Neural cell (in vitro differentiated cells): ENCODE measurements around the gene SLC29A1. TPM values are rescaled to one million over a fixed set of nuclear protein-coding genes. Genes with fewer than 3 reads are reported as not detected.

Experiments used
- H2AFZ ChIP-seq: fragments of 200-600, 300-800 bp; sonication (generic), shearing (Covaris generic); 2 replicates; pipeline ENCODE4 v1.6.0; 2014; ENCODE audit warnings: low read depth, mild to moderate bottlenecking, antibody characterized with exemption, low read length, moderate library complexity
- H3F3A ChIP-seq: fragments of 200-600 bp; shearing (Covaris generic); 2 replicates; pipeline ENCODE4 v1.6.1; 2016; ENCODE audit warnings: mild to moderate bottlenecking, moderate library complexity, mixed read lengths, antibody characterized with exemption, low read length; ENCODE audit not compliant: insufficient read depth, poor library complexity, severe bottlenecking
- H3K27ac ChIP-seq: fragments of 200-600, 300-800 bp; sonication (generic), shearing (Covaris generic); 2 replicates; pipeline ENCODE4 v1.5.1; 2014; ENCODE audit warnings: mild to moderate bottlenecking, low read length, moderate library complexity
- H3K27me3 ChIP-seq: fragments of 300-800, 200-600 bp; sonication (generic), shearing (Covaris generic); 2 replicates; pipeline ENCODE4 v1.6.0; 2014; ENCODE audit warnings: mild to moderate bottlenecking, low read depth, low read length, moderate library complexity; ENCODE audit not compliant: insufficient read depth
- H3K36me3 ChIP-seq: fragments of 300-800, 200-600 bp; sonication (generic), shearing (Covaris generic); 2 replicates; pipeline ENCODE4 v1.5.1; 2014; ENCODE audit warnings: mild to moderate bottlenecking, antibody characterized with exemption, low read length, moderate library complexity; ENCODE audit not compliant: insufficient read depth
- H3K4me2 ChIP-seq: fragments of 300-800, 200-600 bp; sonication (generic), shearing (Covaris generic); 2 replicates; pipeline ENCODE4 v1.6.0; 2014; ENCODE audit warnings: mild to moderate bottlenecking, low read length
- H3K4me3 ChIP-seq: fragments of 300-800, 200-600 bp; sonication (generic), shearing (Covaris generic); 2 replicates; pipeline ENCODE4 v1.5.1; 2014; ENCODE audit warnings: mild to moderate bottlenecking, low read length, moderate library complexity
- H3K79me2 ChIP-seq: fragments of 200-600 bp; shearing (Covaris generic); replicated peaks from 2 replicates; pipeline ENCODE4 v1.6.0; 2014; ENCODE audit warnings: mild to moderate bottlenecking, low read length, moderate library complexity; ENCODE audit not compliant: insufficient read depth
- H3K9ac ChIP-seq: fragments of 300-800, 200-600 bp; sonication (generic), shearing (Covaris generic); 2 replicates; pipeline ENCODE4 v1.6.1; 2016; ENCODE audit warnings: mild to moderate bottlenecking, low read length, mixed read lengths
- H3K9me2 ChIP-seq: fragments of 200-600 bp; shearing (Covaris generic); 2 replicates; pipeline ENCODE4 v1.6.1; 2016; ENCODE audit warnings: mild to moderate bottlenecking, low read length, mixed read lengths; ENCODE audit not compliant: insufficient read depth
- H3K9me3 ChIP-seq: fragments of 200-600, 300-800 bp; sonication (generic), shearing (Covaris generic); 2 replicates; pipeline ENCODE4 v1.6.1; 2016; ENCODE audit warnings: mild to moderate bottlenecking, mixed run types, low read length, moderate library complexity, mixed read lengths
- H4K20me1 ChIP-seq: fragments of 200-600 bp; shearing (Covaris generic); 2 replicates; pipeline ENCODE4 v1.6.1; 2016; ENCODE audit warnings: mild to moderate bottlenecking, mixed run types; ENCODE audit not compliant: insufficient read depth
- CTCF ChIP-seq: fragments of 450-650 bp; IDR thresholded peaks from 2 replicates; pipeline ENCODE4 v1.5.1; 2014; ENCODE audit warnings: antibody characterized with exemption, mild to moderate bottlenecking, moderate library complexity; ENCODE audit not compliant: poor library complexity, severe bottlenecking
- EP300 ChIP-seq: fragments of 450-650 bp; conservative IDR thresholded peaks from 2 replicates; pipeline ENCODE4 v1.6.1; 2014; ENCODE audit warnings: antibody characterized with exemption, mild to moderate bottlenecking, moderate library complexity; ENCODE audit not compliant: poor library complexity, severe bottlenecking
- EZH2 ChIP-seq: fragments of 200-600, 300-800 bp; shearing (Covaris generic), sonication (generic); IDR thresholded peaks from 2 replicates; pipeline ENCODE4 v1.6.1; 2014; ENCODE audit warnings: antibody characterized with exemption, low read length, borderline replicate concordance, mild to moderate bottlenecking; ENCODE audit not compliant: insufficient read depth, poor library complexity, severe bottlenecking
- MXI1 ChIP-seq: fragments of 450-650 bp; conservative IDR thresholded peaks from 2 replicates; pipeline ENCODE4 v1.6.1; 2014; ENCODE audit warnings: antibody characterized with exemption, mild to moderate bottlenecking; ENCODE audit not compliant: poor library complexity, severe bottlenecking
- POLR2AphosphoS5 ChIP-seq: IDR thresholded peaks from 2 replicates; pipeline ENCODE4 v1.6.1; 2012
- RAD21 ChIP-seq: fragments of 450-650 bp; conservative IDR thresholded peaks from 2 replicates; pipeline ENCODE4 v1.6.1; 2014; ENCODE audit warnings: antibody characterized with exemption, mild to moderate bottlenecking, moderate library complexity
- REST ChIP-seq: IDR thresholded peaks from 2 replicates; pipeline ENCODE4 v1.6.1; 2012; ENCODE audit warnings: borderline replicate concordance
- SMC3 ChIP-seq: fragments of 450-650 bp; conservative IDR thresholded peaks from 2 replicates; pipeline ENCODE4 v1.6.1; 2014; ENCODE audit warnings: antibody characterized with exemption, mild to moderate bottlenecking, moderate library complexity; ENCODE audit not compliant: poor library complexity
- TAF1 ChIP-seq: IDR thresholded peaks from 2 replicates; pipeline ENCODE4 v1.6.1; 2012; ENCODE audit warnings: low read depth
- polyA plus RNA-seq: library from polyadenylated mRNA; depleted of rRNA; stranded (reverse); fragments of >200 nt; gene quantifications from 2 replicates; pipeline ENCODE4 v1.2.3, GENCODE V29; 2014

The SLC29A1 gene
- polyA plus RNA-seq, 1 donor from 2014 or later, result 18.9 TPM

GRCh38 chr6:44228433-44228832 lies 5.0 kb downstream of the SLC29A1 start:
- no peak overlapping the region for H3K27ac ChIP-seq
- no peaks in the 10 kb centered on the region for H4K20me1 ChIP-seq
- no peaks in the 10 kb centered on the region for H3K27me3 ChIP-seq
- H3K4me2 ChIP-seq, result no peak overlapping the region
- H2AFZ ChIP-seq, result no peak overlapping the region
- no peaks in the 10 kb centered on the region for H3K9me2 ChIP-seq
- H3F3A ChIP-seq, result no peaks in the 10 kb centered on the region
- peaks cover 3% of the 10 kb centered on the region for H3K79me2 ChIP-seq
- no peak for TF ChIP-seq RAD21
- no peak for TF ChIP-seq EP300
- TF ChIP-seq CTCF, result no peak
- no peak for TF ChIP-seq REST
- no peak for TF ChIP-seq EZH2
- no peaks in the 10 kb centered on the region for H3K9me3 ChIP-seq
- no peak overlapping the region for H3K4me3 ChIP-seq
- H3K9ac ChIP-seq, result no peak overlapping the region
- no peaks in the 10 kb centered on the region for H3K36me3 ChIP-seq

- Histone ChIP-seq H3K79me2 (peaks cover 3% of the 10 kb centered on the region), H3K4me3 (no peak overlapping the region), H3K9me2 (no peaks in the 10 kb centered on the region), H3K27me3 (no peaks in the 10 kb centered on the region), H2AFZ (no peak overlapping the region), H3K9ac (no peak overlapping the region), H3K27ac (no peak overlapping the region), H4K20me1 (no peaks in the 10 kb centered on the region), H3K9me3 (no peaks in the 10 kb centered on the region), H3F3A (no peaks in the 10 kb centered on the region), H3K36me3 (no peaks in the 10 kb centered on the region), H3K4me2 (no peak overlapping the region)
- no peak for TF ChIP-seq EP300
- TF ChIP-seq POLR2AphosphoS5, result no peak
- TF ChIP-seq EZH2, result no peak
- TF ChIP-seq MXI1, result no peak
These were observed 5.4 kb downstream of the SLC29A1 start for GRCh38 chr6:44228836-44229235.

GRCh38 chr6:44229376-44230033 lies 6.1 kb downstream of the SLC29A1 start:
- Histone ChIP-seq H3K79me2 (peaks cover 3% of the 10 kb centered on the region), H3K9me2 (no peaks in the 10 kb centered on the region), H3K9ac (no peak overlapping the region), H3K36me3 (no peaks in the 10 kb centered on the region), H3K4me2 (no peak overlapping the region), H3K9me3 (no peaks in the 10 kb centered on the region), H4K20me1 (no peaks in the 10 kb centered on the region), H2AFZ (no peak overlapping the region), H3K27me3 (no peaks in the 10 kb centered on the region), H3F3A (no peaks in the 10 kb centered on the region), H3K27ac (no peak overlapping the region), H3K4me3 (no peak overlapping the region)
- no peak for TF ChIP-seq EP300
- no peak for TF ChIP-seq CTCF
- no peak for TF ChIP-seq REST
- TF ChIP-seq RAD21, result no peak
- no peak for TF ChIP-seq EZH2
- no peak for TF ChIP-seq MXI1
- TF ChIP-seq TAF1, result no peak
- no peak for TF ChIP-seq POLR2AphosphoS5
- TF ChIP-seq SMC3, result no peak
